Mucosa of stomach (tissue), 1 donor: ENCODE data around the gene FZR1.

Experiments
- H3K27me3 ChIP-seq: one replicate; pipeline ENCODE4 v1.7.0; 2013; ENCODE audit warnings: mild to moderate bottlenecking, low read length; ENCODE audit not compliant: control insufficient read depth, insufficient read depth
- H3K36me3 ChIP-seq: one replicate; pipeline ENCODE4 v1.7.0; 2013; ENCODE audit warnings: low read length; ENCODE audit not compliant: control insufficient read depth, insufficient read depth
- H3K4me1 ChIP-seq: one replicate; pipeline ENCODE4 v1.7.0; 2013; ENCODE audit warnings: mild to moderate bottlenecking, low read length; ENCODE audit not compliant: control insufficient read depth, insufficient read depth
- H3K4me3 ChIP-seq: one replicate; pipeline ENCODE4 v1.7.0; 2013; ENCODE audit warnings: low read length
- H3K9ac ChIP-seq: one replicate; pipeline ENCODE4 v1.7.0; 2013; ENCODE audit warnings: mild to moderate bottlenecking, low read length, moderate library complexity
- H3K9me3 ChIP-seq: one replicate; pipeline ENCODE4 v1.7.0; 2013; ENCODE audit warnings: mild to moderate bottlenecking, low read length, moderate library complexity; ENCODE audit not compliant: control insufficient read depth
- donor health status: Pancreatic carcinoma.

The FZR1 gene

DNA sequence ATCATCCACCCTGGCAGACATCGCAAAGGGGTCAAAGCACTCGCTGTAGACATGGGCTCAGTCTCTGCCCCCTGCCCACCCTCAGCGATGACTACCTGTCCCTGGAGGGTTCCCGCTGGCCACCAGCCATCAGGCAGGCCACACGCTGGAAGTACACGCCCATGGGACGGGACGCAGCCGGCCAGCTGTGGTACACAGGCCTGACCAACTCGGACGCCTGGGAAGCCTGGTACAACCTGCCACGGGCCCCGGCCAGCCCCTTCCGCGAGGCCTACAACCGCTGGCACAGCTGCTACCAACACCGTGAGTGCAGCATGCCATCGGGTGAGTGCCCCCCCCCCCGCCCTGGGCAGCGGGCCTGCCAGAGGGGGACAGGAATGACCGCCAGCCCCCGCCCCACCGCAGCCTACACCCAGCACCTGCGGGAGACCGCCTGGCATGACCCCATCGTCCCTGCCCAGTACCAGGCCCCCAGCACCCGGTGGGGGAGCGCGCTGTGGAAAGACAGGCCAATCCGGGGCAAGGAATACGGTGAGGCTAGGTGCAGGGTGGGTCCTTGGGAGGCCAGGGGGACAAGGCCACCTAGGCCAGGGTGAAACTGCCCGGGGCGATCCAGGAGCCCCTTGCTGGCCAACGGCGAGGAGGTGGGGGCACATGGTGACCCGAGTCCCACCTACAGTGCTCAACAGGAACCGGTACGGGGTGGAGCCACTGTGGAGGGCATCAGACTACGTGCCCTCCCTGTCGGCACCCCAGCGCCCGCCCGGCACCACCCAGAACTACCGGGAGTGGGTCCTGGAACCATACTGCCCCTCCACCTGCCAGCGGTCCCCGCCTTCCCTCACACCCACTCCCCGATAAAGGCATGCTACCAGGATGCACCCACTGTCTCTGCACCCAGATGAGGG lies 37.3 kb downstream of the FZR1 start:
- no peaks in the 10 kb centered on the region for H3K4me1 ChIP-seq
- no peaks in the 10 kb centered on the region for H3K9me3 ChIP-seq
- H3K9ac ChIP-seq = no peak overlapping the region
- H3K4me3 ChIP-seq = no peak overlapping the region
- H3K36me3 ChIP-seq = no peaks in the 10 kb centered on the region
- H3K27me3 ChIP-seq = no peaks in the 10 kb centered on the region

GRCh38 chr19:3544058-3544376 lies 37.9 kb downstream of the FZR1 start:
- Histone ChIP-seq H3K36me3 (no peaks in the 10 kb centered on the region), H3K9ac (no peak overlapping the region), H3K27me3 (no peaks in the 10 kb centered on the region), H3K9me3 (no peaks in the 10 kb centered on the region), H3K4me1 (no peaks in the 10 kb centered on the region), H3K4me3 (no peak overlapping the region)

GRCh38 chr19:3544742-3545668 lies 38.9 kb downstream of the FZR1 start:
- Histone ChIP-seq H3K9ac (no peak overlapping the region), H3K27me3 (no peaks in the 10 kb centered on the region), H3K4me3 (no peak overlapping the region), H3K9me3 (no peaks in the 10 kb centered on the region), H3K4me1 (no peaks in the 10 kb centered on the region), H3K36me3 (no peaks in the 10 kb centered on the region)

DNA sequence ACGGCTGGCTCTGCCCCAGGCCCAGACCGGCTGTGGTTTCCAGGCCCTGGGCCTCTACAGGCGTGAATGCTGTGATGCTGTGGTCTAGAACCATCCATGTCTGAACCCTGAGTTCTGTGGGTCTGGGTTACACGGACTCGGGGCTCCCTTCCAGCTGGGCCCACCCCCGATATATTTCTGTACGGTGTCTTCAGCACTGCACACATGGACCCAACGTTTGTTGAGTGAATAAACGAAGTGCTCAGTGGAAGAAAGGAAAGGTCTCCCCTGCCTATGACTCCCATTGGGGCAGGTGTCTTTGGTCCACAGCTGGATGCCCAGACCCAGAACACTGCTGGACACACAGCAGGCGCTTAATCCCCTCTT lies 39.5 kb downstream of the FZR1 start:
- no peak overlapping the region for H3K9ac ChIP-seq
- no peaks in the 10 kb centered on the region for H3K9me3 ChIP-seq
- no peak overlapping the region for H3K4me3 ChIP-seq
- H3K4me1 ChIP-seq = no peaks in the 10 kb centered on the region
- no peaks in the 10 kb centered on the region for H3K36me3 ChIP-seq
- no peaks in the 10 kb centered on the region for H3K27me3 ChIP-seq

- no peaks in the 10 kb centered on the region for H3K9me3 ChIP-seq
- no peaks in the 10 kb centered on the region for H3K36me3 ChIP-seq
- H3K4me3 ChIP-seq = no peak overlapping the region
- H3K4me1 ChIP-seq = no peaks in the 10 kb centered on the region
- no peak overlapping the region for H3K9ac ChIP-seq
- H3K27me3 ChIP-seq = no peaks in the 10 kb centered on the region
Observed at GRCh38 chr19:3546119-3546518, 40.0 kb downstream of the FZR1 start.

DNA sequence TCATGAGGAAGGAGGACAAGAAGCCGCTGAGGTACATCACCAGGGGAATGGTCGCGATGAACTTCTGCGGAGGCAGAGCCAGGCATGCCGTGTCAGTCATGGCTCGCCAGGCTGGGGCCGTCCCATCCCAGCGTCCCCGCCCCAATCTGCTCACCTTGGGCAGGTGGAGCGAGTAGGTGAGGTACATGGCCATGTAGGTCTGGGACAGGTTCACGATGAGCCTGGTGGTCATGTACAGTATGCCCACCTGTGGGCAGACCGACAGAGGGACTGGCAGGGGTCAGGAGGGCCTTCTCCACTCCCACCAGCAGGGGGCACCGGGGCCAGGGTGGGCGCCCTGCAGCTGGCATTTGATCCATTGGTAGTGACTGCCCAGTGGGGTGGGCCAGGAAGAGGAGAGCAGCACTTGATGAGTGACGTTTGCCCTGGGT lies 41.2 kb downstream of the FZR1 start:
- no peak overlapping the region for H3K4me3 ChIP-seq
- no peaks in the 10 kb centered on the region for H3K27me3 ChIP-seq
- no peaks in the 10 kb centered on the region for H3K36me3 ChIP-seq
- no peak overlapping the region for H3K9ac ChIP-seq
- no peaks in the 10 kb centered on the region for H3K4me1 ChIP-seq
- no peaks in the 10 kb centered on the region for H3K9me3 ChIP-seq

DNA sequence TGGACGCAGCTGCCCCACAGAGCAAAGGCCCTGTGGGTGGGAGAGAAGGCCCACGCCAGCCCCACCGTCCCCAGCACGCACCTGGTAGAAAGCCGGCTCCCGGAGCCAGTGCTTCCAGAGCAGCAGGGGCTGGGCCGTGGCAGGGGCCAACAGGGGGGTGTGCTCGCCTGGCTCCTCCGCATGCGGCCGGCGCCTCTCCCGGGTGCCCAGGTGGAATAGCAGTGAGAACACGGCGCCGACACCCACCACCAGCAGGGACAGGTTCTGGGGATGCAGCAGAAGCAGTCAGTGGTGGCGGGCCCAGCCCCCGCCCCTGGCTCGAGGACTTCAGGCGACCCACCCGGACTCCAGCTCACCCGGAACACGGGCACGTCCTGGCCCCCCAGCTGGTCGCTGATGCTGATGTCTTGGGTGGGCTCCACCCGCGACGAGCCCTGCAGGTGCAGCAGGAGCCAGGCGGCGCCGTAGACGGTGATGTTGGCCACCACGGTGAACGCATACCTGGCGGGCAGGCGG lies 41.7 kb downstream of the FZR1 start:
- no peaks in the 10 kb centered on the region for H3K36me3 ChIP-seq
- no peaks in the 10 kb centered on the region for H3K27me3 ChIP-seq

GRCh38 chr19:3548606-3549005 lies 42.5 kb downstream of the FZR1 start:
- H3K27me3 ChIP-seq = no peaks in the 10 kb centered on the region
- H3K36me3 ChIP-seq = no peaks in the 10 kb centered on the region

More for the DNA sequence above, 41.7 kb downstream of the FZR1 start:
- Histone ChIP-seq H3K4me1 (no peaks in the 10 kb centered on the region), H3K9me3 (no peaks in the 10 kb centered on the region), H3K4me3 (no peak overlapping the region), H3K9ac (no peak overlapping the region)

DNA sequence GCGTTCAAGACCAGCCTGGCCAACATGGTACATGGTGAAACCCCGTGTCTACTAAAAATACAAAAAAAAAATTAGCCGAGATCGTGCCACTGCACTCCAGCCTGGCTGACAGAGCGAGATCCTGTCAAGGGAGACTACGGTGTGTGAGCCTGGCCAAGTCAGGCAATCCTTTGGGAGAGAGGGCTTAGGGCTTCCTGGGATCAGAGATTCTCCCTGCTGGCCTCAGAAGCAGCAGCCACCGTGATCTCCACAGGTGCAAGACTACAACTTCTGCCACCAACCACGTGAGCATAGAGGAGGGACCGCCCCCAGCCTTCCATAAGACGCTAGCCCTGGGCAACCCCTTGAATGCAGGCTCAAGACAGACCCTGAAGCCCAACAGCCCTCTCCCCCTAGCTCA lies 43.7 kb downstream of the FZR1 start:
- no peaks in the 10 kb centered on the region for H3K27me3 ChIP-seq
- H3K9me3 ChIP-seq = no peaks in the 10 kb centered on the region
- H3K4me3 ChIP-seq = no peak overlapping the region
- H3K4me1 ChIP-seq = no peaks in the 10 kb centered on the region
- no peak overlapping the region for H3K9ac ChIP-seq
- no peaks in the 10 kb centered on the region for H3K36me3 ChIP-seq

More at GRCh38 chr19:3548606-3549005, 42.5 kb downstream of the FZR1 start:
- no peaks in the 10 kb centered on the region for H3K9me3 ChIP-seq
- H3K9ac ChIP-seq = no peak overlapping the region
- no peaks in the 10 kb centered on the region for H3K4me1 ChIP-seq
- no peak overlapping the region for H3K4me3 ChIP-seq

- Histone ChIP-seq H3K4me1 (peaks cover 7% of the 10 kb centered on the region), H3K4me3 (no peak overlapping the region), H3K9ac (no peak overlapping the region), H3K27me3 (no peaks in the 10 kb centered on the region), H3K9me3 (no peaks in the 10 kb centered on the region), H3K36me3 (no peaks in the 10 kb centered on the region)
Observed at GRCh38 chr19:3550947-3551791, 45.1 kb downstream of the FZR1 start.

- Histone ChIP-seq H3K36me3 (no peaks in the 10 kb centered on the region), H3K4me3 (no peak overlapping the region), H3K9me3 (no peaks in the 10 kb centered on the region), H3K27me3 (no peaks in the 10 kb centered on the region), H3K4me1 (peaks cover 12% of the 10 kb centered on the region), H3K9ac (no peak overlapping the region)
Observed at GRCh38 chr19:3551792-3552095, 45.6 kb downstream of the FZR1 start.
